Skeletal muscle satellite cell (primary cell): ENCODE results near the gene MAGED1. TPM values are rescaled to one million over a fixed set of nuclear protein-coding genes. Genes with fewer than 3 reads are reported as not detected.
"Not testable (repeated sequence)": the region's sequence is repeated elsewhere in the genome, so short reads cannot be mapped to it uniquely, and the experiment has no call there.

Source experiments
- H3K27me3 ChIP-seq: 2 replicates; pipeline ENCODE4 v1.7.0; 2013; ENCODE audit warnings: low read length; ENCODE audit not compliant: control insufficient read depth, insufficient read depth
- H3K36me3 ChIP-seq: 2 replicates; pipeline ENCODE4 v1.7.0; 2013; ENCODE audit warnings: mild to moderate bottlenecking, control low read depth, low read length; ENCODE audit not compliant: insufficient read depth
- H3K4me1 ChIP-seq: 2 replicates; pipeline ENCODE4 v1.7.0; 2013; ENCODE audit warnings: low read length; ENCODE audit not compliant: control insufficient read depth, insufficient read depth
- H3K4me2 ChIP-seq: 2 replicates; pipeline ENCODE4 v1.7.0; 2013; ENCODE audit warnings: mild to moderate bottlenecking, low read length
- H3K4me3 ChIP-seq: 2 replicates; pipeline ENCODE4 v1.7.0; 2013; ENCODE audit warnings: low read length
- H3K9ac ChIP-seq: 2 replicates; pipeline ENCODE4 v1.7.0; 2013; ENCODE audit warnings: mild to moderate bottlenecking, low read depth, low read length, moderate library complexity
- H3K9me3 ChIP-seq: replicated peaks from 2 replicates; pipeline ENCODE4 v1.7.0; 2013; ENCODE audit warnings: mild to moderate bottlenecking, control low read depth, low read length
- small RNA-seq: library from RNA; depleted of rRNA; stranded (forward); fragments of <200 nt; gene quantifications from one replicate; pipeline ENCODE3, GENCODE V24; 2012

Gene MAGED1

DNA sequence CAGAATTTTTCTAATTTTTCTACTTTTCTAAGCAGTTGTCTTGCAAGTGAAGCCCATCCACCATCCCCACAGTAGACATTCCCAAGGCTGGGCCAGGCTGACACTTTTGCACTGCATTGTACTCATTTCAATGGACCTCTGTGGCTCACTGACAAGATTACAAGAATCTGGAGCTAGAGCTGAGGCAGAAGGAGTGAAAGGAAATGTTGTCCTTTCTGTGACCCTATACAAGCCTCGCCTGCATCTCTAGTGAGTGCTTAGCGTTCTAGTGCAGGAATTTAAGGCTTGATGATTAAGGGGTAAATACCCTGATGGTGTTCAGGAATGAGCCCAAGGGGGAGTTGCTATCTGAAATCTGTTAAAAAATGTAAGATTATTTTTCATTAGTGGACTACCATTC is 6.3 kb downstream of the MAGED1 start:
- H3K36me3 ChIP-seq: peaks cover 62% of the 10 kb centered on the region
- H3K9me3 ChIP-seq: no peaks in the 10 kb centered on the region

GRCh38 chrX:51902510-51903050 is 9.2 kb downstream of the MAGED1 start:
- no peaks in the 10 kb centered on the region for H3K4me1 ChIP-seq
- no peak overlapping the region for H3K4me2 ChIP-seq
- H3K9ac ChIP-seq: no peak overlapping the region
- peaks cover 38% of the 10 kb centered on the region for H3K36me3 ChIP-seq
- no peaks in the 10 kb centered on the region for H3K9me3 ChIP-seq
- no peak overlapping the region for H3K4me3 ChIP-seq
- H3K27me3 ChIP-seq: no peaks in the 10 kb centered on the region

More for the DNA sequence above, 6.3 kb downstream of the MAGED1 start:
- H3K4me3 ChIP-seq: no peak overlapping the region
- peaks cover 10% of the 10 kb centered on the region for H3K4me1 ChIP-seq
- H3K9ac ChIP-seq: no peak overlapping the region
- no peak overlapping the region for H3K4me2 ChIP-seq
- no peaks in the 10 kb centered on the region for H3K27me3 ChIP-seq

GRCh38 chrX:51905152-51905551 is 11.7 kb downstream of the MAGED1 start:
- not testable (repeated sequence) for H3K9me3 ChIP-seq, H3K27me3 ChIP-seq, H3K4me2 ChIP-seq, H3K9ac ChIP-seq, H3K4me1 ChIP-seq, H3K4me3 ChIP-seq
- peaks cover 24% of the 10 kb centered on the region for H3K36me3 ChIP-seq

GRCh38 chrX:51905711-51906110 is 12.3 kb downstream of the MAGED1 start:
- H3K4me1 ChIP-seq: no peaks in the 10 kb centered on the region
- H3K27me3 ChIP-seq: no peaks in the 10 kb centered on the region
- H3K36me3 ChIP-seq: peaks cover 23% of the 10 kb centered on the region

GRCh38 chrX:51917604-51918003 is 24.2 kb downstream of the MAGED1 start:
- Histone ChIP-seq H3K4me1 (no peaks in the 10 kb centered on the region), H3K4me3 (no peak overlapping the region), H3K9me3 (no peaks in the 10 kb centered on the region), H3K9ac (no peak overlapping the region), H3K4me2 (no peak overlapping the region), H3K27me3 (peaks cover 8% of the 10 kb centered on the region), H3K36me3 (no peaks in the 10 kb centered on the region)

More at GRCh38 chrX:51905711-51906110, 12.3 kb downstream of the MAGED1 start:
- Histone ChIP-seq H3K4me2 (no peak overlapping the region), H3K9me3 (no peaks in the 10 kb centered on the region), H3K9ac (no peak overlapping the region), H3K4me3 (no peak overlapping the region)

GRCh38 chrX:51922561-51922960 is 29.1 kb downstream of the MAGED1 start:
- H3K4me2 ChIP-seq: no peak overlapping the region
- no peak overlapping the region for H3K9ac ChIP-seq
- no peaks in the 10 kb centered on the region for H3K4me1 ChIP-seq
- no peak overlapping the region for H3K4me3 ChIP-seq
- H3K27me3 ChIP-seq: no peaks in the 10 kb centered on the region
- no peaks in the 10 kb centered on the region for H3K9me3 ChIP-seq
- no peaks in the 10 kb centered on the region for H3K36me3 ChIP-seq

- Histone ChIP-seq H3K4me3 (no peak overlapping the region), H3K27me3 (no peaks in the 10 kb centered on the region), H3K9me3 (no peaks in the 10 kb centered on the region), H3K4me2 (no peak overlapping the region), H3K9ac (no peak overlapping the region), H3K4me1 (no peaks in the 10 kb centered on the region), H3K36me3 (no peaks in the 10 kb centered on the region)
Observed at GRCh38 chrX:51931566-51932150, 38.2 kb downstream of the MAGED1 start.

Small RNAs within 50 kb of the gene (small RNA-seq; reads per million reads assigned to genes)
- gene AL929410.2 (not detected), gene RNU6-504P (not detected)
